ENCODE data around the gene HIP1. TPM values are rescaled to one million over a fixed set of nuclear protein-coding genes. Genes with fewer than 3 reads are reported as not detected.
"Not testable (repeated sequence)": the region's sequence is repeated elsewhere in the genome, so short reads cannot be mapped to it uniquely, and the experiment has no call there.

Gene HIP1
- total RNA-seq, 8 experiments from 2014 or later, result 1.8 to 28.4 (median 19.1) TPM

GRCh38 chr7:75623390-75624133, 115.2 kb downstream of the HIP1 start:
- Histone ChIP-seq H3K27ac (peak overlapping the region; percentile 82 to 85), H3K4me3 (no peak overlapping the region), H3K4me1 (replicated peaks in 1 of 2) (peaks cover 7 to 8% of the 10 kb centered on the region in 2 donors)
- peak in 1 of 8 experiments; percentile 17 for ATAC-seq (replicated peaks in 6 of 8)
- WGBS, 10 experiments, result 10 to 100% (median 91%) methylated on average over 2 to 8 of the region's 16 CpGs; no CpG with 5 or more reads in 1 of the 10 experiments
- in situ Hi-C loops (cut with MboI; ENCODE audit: low pct_unique_long_range_greater_than_20kb in 2 of 9, low sequenced_read_pairs in 9 of 9, unreplicated experiment in 9 of 9), result no loop called here

GRCh38 chr7:75621124-75621523, 117.6 kb downstream of the HIP1 start:
- 53 to 100% (median 96%) methylated on average over 1 to 7 of the region's 9 CpGs; no CpG with 5 or more reads in 2 of the 10 experiments for WGBS, 10 experiments
- H3K27ac ChIP-seq, result no peak overlapping the region
- in situ Hi-C loops (cut with MboI; ENCODE audit: low pct_unique_long_range_greater_than_20kb in 2 of 9, low sequenced_read_pairs in 9 of 9, unreplicated experiment in 9 of 9), result no loop called here
- H3K4me1 ChIP-seq (replicated peaks in 1 of 2), result peaks cover 7 to 8% of the 10 kb centered on the region in 2 donors
- no peak for ATAC-seq (replicated peaks in 6 of 8)
- no peak overlapping the region for H3K4me3 ChIP-seq

- no peak overlapping the region for H3K27ac ChIP-seq
- no peak overlapping the region for H3K4me3 ChIP-seq
- peaks cover 7 to 8% of the 10 kb centered on the region in 2 donors for H3K4me1 ChIP-seq (replicated peaks in 1 of 2)
- ATAC-seq (replicated peaks in 6 of 8), result no peak
- in situ Hi-C loops (cut with MboI; ENCODE audit: low pct_unique_long_range_greater_than_20kb in 2 of 9, low sequenced_read_pairs in 9 of 9, unreplicated experiment in 9 of 9), result no loop called here
- WGBS, 10 experiments, result 71 to 100% (median 94%) methylated on average over 1 to 4 of the region's 4 CpGs; no CpG with 5 or more reads in 2 of the 10 experiments
Measured at GRCh38 chr7:75619636-75620035, 119.1 kb downstream of the HIP1 start.

- WGBS, 10 experiments, result 33 to 95% (median 87%) methylated on average over 1 to 5 of the region's 12 CpGs; no CpG with 5 or more reads in 4 of the 10 experiments
- no peaks in the 10 kb centered on the region for H3K4me1 ChIP-seq (replicated peaks in 1 of 2)
- in situ Hi-C loops (cut with MboI; ENCODE audit: low pct_unique_long_range_greater_than_20kb in 2 of 9, low sequenced_read_pairs in 9 of 9, unreplicated experiment in 9 of 9), result no loop called here
- H3K27ac ChIP-seq, result no peak overlapping the region
- ATAC-seq (replicated peaks in 6 of 8), result no peak
- H3K4me3 ChIP-seq, result no peak overlapping the region
Measured at GRCh38 chr7:75617634-75618234, 121.0 kb downstream of the HIP1 start.

- no peak for ATAC-seq (replicated peaks in 6 of 8)
- H3K27ac ChIP-seq, result no peak overlapping the region
- no peak overlapping the region for H3K4me3 ChIP-seq
- no peaks in the 10 kb centered on the region for H3K4me1 ChIP-seq (replicated peaks in 1 of 2)
- 33 to 100% (median 80%) methylated on average over 1 to 4 of the region's 9 CpGs; no CpG with 5 or more reads in 3 of the 10 experiments for WGBS, 10 experiments
- in situ Hi-C loops (cut with MboI; ENCODE audit: low pct_unique_long_range_greater_than_20kb in 2 of 9, low sequenced_read_pairs in 9 of 9, unreplicated experiment in 9 of 9), result no loop called here
Measured at GRCh38 chr7:75616421-75617167, 122.1 kb downstream of the HIP1 start.

- no peaks in the 10 kb centered on the region for H3K4me1 ChIP-seq (replicated peaks in 1 of 2)
- H3K4me3 ChIP-seq, result no peak overlapping the region
- in situ Hi-C loops (cut with MboI; ENCODE audit: low pct_unique_long_range_greater_than_20kb in 2 of 9, low sequenced_read_pairs in 9 of 9, unreplicated experiment in 9 of 9), result no loop called here
- 40 to 94% (median 86%) methylated on average over 1 to 6 of the region's 6 CpGs; no CpG with 5 or more reads in 5 of the 10 experiments for WGBS, 10 experiments
- no peak overlapping the region for H3K27ac ChIP-seq
- no peak for ATAC-seq (replicated peaks in 6 of 8)
Measured at GRCh38 chr7:75614401-75614800, 124.3 kb downstream of the HIP1 start.

- no peak overlapping the region for H3K4me3 ChIP-seq
- 80 to 100% (median 95%) methylated on average over 1 to 3 of the region's 4 CpGs; no CpG with 5 or more reads in 7 of the 10 experiments for WGBS, 10 experiments
- in situ Hi-C loops (cut with MboI; ENCODE audit: low pct_unique_long_range_greater_than_20kb in 2 of 9, low sequenced_read_pairs in 9 of 9, unreplicated experiment in 9 of 9), result no loop called here
- no peaks in the 10 kb centered on the region for H3K4me1 ChIP-seq (replicated peaks in 1 of 2)
- ATAC-seq (replicated peaks in 6 of 8), result no peak
- no peak overlapping the region for H3K27ac ChIP-seq
Measured at GRCh38 chr7:75613351-75613750, 125.4 kb downstream of the HIP1 start.

GRCh38 chr7:75611557-75612178, 127.1 kb downstream of the HIP1 start:
- H3K27ac ChIP-seq, result no peak overlapping the region
- no peak overlapping the region for H3K4me3 ChIP-seq
- no peaks in the 10 kb centered on the region for H3K4me1 ChIP-seq (replicated peaks in 1 of 2)
- in situ Hi-C loops (cut with MboI; ENCODE audit: low pct_unique_long_range_greater_than_20kb in 2 of 9, low sequenced_read_pairs in 9 of 9, unreplicated experiment in 9 of 9), result no loop called here
- 80% methylated on average over 1 of the region's 16 CpGs; no CpG with 5 or more reads in 9 of the 10 experiments for WGBS, 10 experiments
- peak in 7 of 8 experiments; percentile 30 to 76 (median 57) for ATAC-seq (replicated peaks in 6 of 8)

- H3K4me1 ChIP-seq (replicated peaks in 1 of 2); ATAC-seq (replicated peaks in 6 of 8); in situ Hi-C loops (cut with MboI; ENCODE audit: low pct_unique_long_range_greater_than_20kb in 2 of 9, low sequenced_read_pairs in 9 of 9, unreplicated experiment in 9 of 9); H3K4me3 ChIP-seq; H3K27ac ChIP-seq: not testable (repeated sequence)
- 79 to 100% (median 92%) methylated on average over 2 to 11 of the region's 11 CpGs for WGBS, 10 experiments
Measured at GRCh38 chr7:75609416-75609815, 129.3 kb downstream of the HIP1 start.

- no peak overlapping the region for H3K27ac ChIP-seq
- H3K4me1 ChIP-seq (replicated peaks in 1 of 2), result no peaks in the 10 kb centered on the region
- ATAC-seq (replicated peaks in 6 of 8), result no peak
- no peak overlapping the region for H3K4me3 ChIP-seq
- WGBS, 10 experiments, result 44 to 95% (median 94%) methylated on average over 3 to 7 of the region's 8 CpGs; no CpG with 5 or more reads in 3 of the 10 experiments
- in situ Hi-C loops (cut with MboI; ENCODE audit: low pct_unique_long_range_greater_than_20kb in 2 of 9, low sequenced_read_pairs in 9 of 9, unreplicated experiment in 9 of 9), result no loop called here
Measured at GRCh38 chr7:75608451-75609122, 130.2 kb downstream of the HIP1 start.

GRCh38 chr7:75604408-75604807, 134.3 kb downstream of the HIP1 start:
- in situ Hi-C loops (cut with MboI; ENCODE audit: low pct_unique_long_range_greater_than_20kb in 2 of 9, low sequenced_read_pairs in 9 of 9, unreplicated experiment in 9 of 9), result no loop called here
- 60 to 100% (median 70%) methylated on average over 1 to 2 of the region's 3 CpGs; no CpG with 5 or more reads in 7 of the 10 experiments for WGBS, 10 experiments
- H3K4me1 ChIP-seq (replicated peaks in 1 of 2), result peaks cover 5 to 7% of the 10 kb centered on the region in 2 donors
- no peak for ATAC-seq (replicated peaks in 6 of 8)
- no peak overlapping the region for H3K27ac ChIP-seq
- H3K4me3 ChIP-seq, result no peak overlapping the region

- H3K4me3 ChIP-seq; ATAC-seq (replicated peaks in 6 of 8); H3K27ac ChIP-seq; in situ Hi-C loops (cut with MboI; ENCODE audit: low pct_unique_long_range_greater_than_20kb in 2 of 9, low sequenced_read_pairs in 9 of 9, unreplicated experiment in 9 of 9): not testable (repeated sequence)
- 40 to 100% (median 91%) methylated on average over 1 to 9 of the region's 9 CpGs; no CpG with 5 or more reads in 2 of the 10 experiments for WGBS, 10 experiments
- H3K4me1 ChIP-seq (replicated peaks in 1 of 2), result peaks cover 13 to 16% of the 10 kb centered on the region in 2 donors
Measured at GRCh38 chr7:75602831-75603230, 135.9 kb downstream of the HIP1 start.
